Measurements from ENCODE around the gene DGCR2. TPM values are rescaled to one million over a fixed set of nuclear protein-coding genes. Genes with fewer than 3 reads are reported as not detected.

DGCR2 gene
- total RNA-seq, 1 experiment from 2014 or later = 42.9 TPM

GRCh38 chr22:19046719-19047609 is 75.2 kb downstream of the DGCR2 start (continued):
- TF ChIP-seq TCF7L2 (IDR thresholded peaks at IDR 0.05; ENCODE audit: borderline replicate concordance, extremely low read depth, insufficient read depth, insufficient read length) (no peak), ELF1 (IDR thresholded peaks at IDR 0.05; ENCODE audit: borderline replicate concordance, low read depth) (no peak), FOSL1 (IDR thresholded peaks at IDR 0.05; ENCODE audit: low read depth) (no peak), POLR2A (IDR thresholded peaks at IDR 0.05; ENCODE audit: borderline replicate concordance, extremely low read depth, insufficient read depth, insufficient read length) (no peak), YY1 (IDR thresholded peaks at IDR 0.05; ENCODE audit: extremely low read depth, insufficient replicate concordance, low read depth, low read length) (no peak), ZNF274 (IDR thresholded peaks at IDR 0.05; ENCODE audit: low read depth, low read length) (no peak), SP1 (IDR thresholded peaks at IDR 0.05; ENCODE audit: low read depth) (no peak), POLR2AphosphoS5 (IDR thresholded peaks at IDR 0.05; ENCODE audit: low read depth, low read length) (no peak), EZH2phosphoT487 (IDR thresholded peaks at IDR 0.05; ENCODE audit: borderline replicate concordance) (no peak)
- TF ChIP-seq, protein P1, sequence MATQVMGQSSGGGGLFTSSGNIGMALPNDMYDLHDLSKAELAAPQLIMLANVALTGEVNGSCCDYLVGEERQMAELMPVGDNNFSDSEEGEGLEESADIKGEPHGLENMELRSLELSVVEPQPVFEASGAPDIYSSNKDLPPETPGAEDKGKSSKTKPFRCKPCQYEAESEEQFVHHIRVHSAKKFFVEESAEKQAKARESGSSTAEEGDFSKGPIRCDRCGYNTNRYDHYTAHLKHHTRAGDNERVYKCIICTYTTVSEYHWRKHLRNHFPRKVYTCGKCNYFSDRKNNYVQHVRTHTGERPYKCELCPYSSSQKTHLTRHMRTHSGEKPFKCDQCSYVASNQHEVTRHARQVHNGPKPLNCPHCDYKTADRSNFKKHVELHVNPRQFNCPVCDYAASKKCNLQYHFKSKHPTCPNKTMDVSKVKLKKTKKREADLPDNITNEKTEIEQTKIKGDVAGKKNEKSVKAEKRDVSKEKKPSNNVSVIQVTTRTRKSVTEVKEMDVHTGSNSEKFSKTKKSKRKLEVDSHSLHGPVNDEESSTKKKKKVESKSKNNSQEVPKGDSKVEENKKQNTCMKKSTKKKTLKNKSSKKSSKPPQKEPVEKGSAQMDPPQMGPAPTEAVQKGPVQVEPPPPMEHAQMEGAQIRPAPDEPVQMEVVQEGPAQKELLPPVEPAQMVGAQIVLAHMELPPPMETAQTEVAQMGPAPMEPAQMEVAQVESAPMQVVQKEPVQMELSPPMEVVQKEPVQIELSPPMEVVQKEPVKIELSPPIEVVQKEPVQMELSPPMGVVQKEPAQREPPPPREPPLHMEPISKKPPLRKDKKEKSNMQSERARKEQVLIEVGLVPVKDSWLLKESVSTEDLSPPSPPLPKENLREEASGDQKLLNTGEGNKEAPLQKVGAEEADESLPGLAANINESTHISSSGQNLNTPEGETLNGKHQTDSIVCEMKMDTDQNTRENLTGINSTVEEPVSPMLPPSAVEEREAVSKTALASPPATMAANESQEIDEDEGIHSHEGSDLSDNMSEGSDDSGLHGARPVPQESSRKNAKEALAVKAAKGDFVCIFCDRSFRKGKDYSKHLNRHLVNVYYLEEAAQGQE (IDR thresholded peaks at IDR 0.05; ENCODE audit: low read depth) = no peak

- Histone ChIP-seq H3K4me2 (ENCODE audit: low read length) (no peak overlapping the region), H3K79me2 (ENCODE audit: insufficient read depth, low read length) (no peaks in the 10 kb centered on the region), H3K9me3 (ENCODE audit: control insufficient read depth in 1 of 2, insufficient read depth in 1 of 2, low read depth in 1 of 2, low read length in 2 of 2) (no peaks in the 10 kb centered on the region), H3K27me3 (ENCODE audit: insufficient read depth, low read length) (no peaks in the 10 kb centered on the region), H3K4me3 (replicated peaks in 1 of 2; ENCODE audit: low read depth in 1 of 2, low read length in 2 of 2) (no peak overlapping the region), H2AFZ (ENCODE audit: low read depth, low read length, poor library complexity, severe bottlenecking) (no peak overlapping the region), H4K20me1 (ENCODE audit: insufficient read depth) (no peaks in the 10 kb centered on the region), H3K9ac (ENCODE audit: low read length) (no peak overlapping the region), H3K4me1 (ENCODE audit: control insufficient read depth in 1 of 2, insufficient read depth in 2 of 2, low read length in 2 of 2) (no peaks in the 10 kb centered on the region), H3K27ac (ENCODE audit: low read depth, low read length) (no peak overlapping the region), H3K9me2 (ENCODE audit: insufficient read depth) (no peaks in the 10 kb centered on the region), H3K36me3 (ENCODE audit: control insufficient read depth in 1 of 2, insufficient read depth in 2 of 2, low read length in 2 of 2) (peaks cover 14 to 29% of the 10 kb centered on the region in 2 experiments)
- DNase-seq (ENCODE audit: low read depth, low spot score) = no peak
- BruUV-seq (replicated peaks) = no TSS peak
- ChIA-PET POLR2A (no interaction called here), RAD21 (ENCODE audit: low non-redundant PET in 1 of 2, low total read pairs in 2 of 2, uncharacterized antibody in 2 of 2, unreplicated experiment in 2 of 2) (no interaction called here), CTCF (no interaction called here)
- no peak for ATAC-seq
- intact Hi-C loops (cut with micrococcal nuclease) = no loop called here
- TF ChIP-seq ZFX (IDR thresholded peaks at IDR 0.05) (no peak), RAD21 (IDR thresholded peaks at IDR 0.05; ENCODE audit: low read depth) (no peak), SRF (IDR thresholded peaks at IDR 0.05; ENCODE audit: low read depth) (no peak), CEBPB (IDR thresholded peaks at IDR 0.05; ENCODE audit: low read depth) (no peak), JUND (IDR thresholded peaks at IDR 0.05) (no peak), POLR2A (IDR thresholded peaks at IDR 0.05; ENCODE audit: borderline replicate concordance, extremely low read depth, insufficient read depth, insufficient read length) (no peak), SIN3A (IDR thresholded peaks at IDR 0.05; ENCODE audit: low read depth) (no peak), TCF7L2 (IDR thresholded peaks at IDR 0.05; ENCODE audit: borderline replicate concordance, extremely low read depth, insufficient read depth, insufficient read length) (no peak)
- TF ChIP-seq, protein P1 (IDR thresholded peaks at IDR 0.05; ENCODE audit: low read depth) = no peak
- TF ChIP-seq, protein P2, sequence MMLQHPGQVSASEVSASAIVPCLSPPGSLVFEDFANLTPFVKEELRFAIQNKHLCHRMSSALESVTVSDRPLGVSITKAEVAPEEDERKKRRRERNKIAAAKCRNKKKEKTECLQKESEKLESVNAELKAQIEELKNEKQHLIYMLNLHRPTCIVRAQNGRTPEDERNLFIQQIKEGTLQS (IDR thresholded peaks at IDR 0.05) = no peak
Measured at GRCh38 chr22:19046287-19046686, 75.9 kb downstream of the DGCR2 start.
